Endothelial cell (in vitro differentiated cells): Measurements from ENCODE around the gene HTRA2. TPM values are rescaled to one million over a fixed set of nuclear protein-coding genes. Genes with fewer than 3 reads are reported as not detected.

Source experiments
- DNase-seq: peaks from one replicate; pipeline ENCODE4 v3.0.0; 2021; ENCODE audit warnings: low spot score
- H3K27ac Mint-ChIP-seq: one replicate; pipeline ENCODE4 v1.8.0; 2021; ENCODE audit warnings: mixed read lengths, inconsistent platforms; ENCODE audit not compliant: unreplicated experiment
- H3K27me3 Mint-ChIP-seq: one replicate; pipeline ENCODE4 v1.8.0; 2021; ENCODE audit warnings: mild to moderate bottlenecking, moderate library complexity, mixed read lengths, inconsistent platforms; ENCODE audit not compliant: unreplicated experiment
- H3K36me3 Mint-ChIP-seq: one replicate; pipeline ENCODE4 v1.8.0; 2021; ENCODE audit warnings: mild to moderate bottlenecking, low read depth, mixed read lengths, inconsistent platforms; ENCODE audit not compliant: unreplicated experiment
- H3K4me1 Mint-ChIP-seq: one replicate; pipeline ENCODE4 v1.8.0; 2021; ENCODE audit warnings: mild to moderate bottlenecking, mixed read lengths, inconsistent platforms; ENCODE audit not compliant: unreplicated experiment
- H3K4me3 Mint-ChIP-seq: one replicate; pipeline ENCODE4 v1.8.0; 2021; ENCODE audit warnings: mild to moderate bottlenecking, mixed read lengths, inconsistent platforms; ENCODE audit not compliant: unreplicated experiment
- H3K9me3 Mint-ChIP-seq: one replicate; pipeline ENCODE4 v1.8.0; 2021; ENCODE audit warnings: mixed read lengths, inconsistent platforms; ENCODE audit not compliant: unreplicated experiment
- total RNA-seq: library from RNA; stranded (reverse); fragmentation: NEBNext Ultra II Directional; extraction: Animal tissue kit (Norgen Biotek cat#: 25700); gene quantifications from one replicate; pipeline ENCODE4 v1.2.1, GENCODE V29; 2021; ENCODE audit not compliant: unreplicated experiment
- TF ChIP-seq, protein P1 (sequence below): fragments of 200-600 bp; sonication (generic); IDR thresholded peaks from one replicate; pipeline ENCODE4 v1.5.0; 2021; ENCODE audit warnings: antibody characterized with exemption; ENCODE audit not compliant: unreplicated experiment

Gene HTRA2
- total RNA-seq, 1 donor from 2014 or later = 44.3 TPM

GRCh38 chr2:74582184-74582583 lies 52.5 kb downstream of the HTRA2 start:
- H3K36me3 Mint-ChIP-seq = no peaks in the 10 kb centered on the region
- no peak for DNase-seq
- H3K4me1 Mint-ChIP-seq = peaks cover 14% of the 10 kb centered on the region
- TF ChIP-seq, protein P1, sequence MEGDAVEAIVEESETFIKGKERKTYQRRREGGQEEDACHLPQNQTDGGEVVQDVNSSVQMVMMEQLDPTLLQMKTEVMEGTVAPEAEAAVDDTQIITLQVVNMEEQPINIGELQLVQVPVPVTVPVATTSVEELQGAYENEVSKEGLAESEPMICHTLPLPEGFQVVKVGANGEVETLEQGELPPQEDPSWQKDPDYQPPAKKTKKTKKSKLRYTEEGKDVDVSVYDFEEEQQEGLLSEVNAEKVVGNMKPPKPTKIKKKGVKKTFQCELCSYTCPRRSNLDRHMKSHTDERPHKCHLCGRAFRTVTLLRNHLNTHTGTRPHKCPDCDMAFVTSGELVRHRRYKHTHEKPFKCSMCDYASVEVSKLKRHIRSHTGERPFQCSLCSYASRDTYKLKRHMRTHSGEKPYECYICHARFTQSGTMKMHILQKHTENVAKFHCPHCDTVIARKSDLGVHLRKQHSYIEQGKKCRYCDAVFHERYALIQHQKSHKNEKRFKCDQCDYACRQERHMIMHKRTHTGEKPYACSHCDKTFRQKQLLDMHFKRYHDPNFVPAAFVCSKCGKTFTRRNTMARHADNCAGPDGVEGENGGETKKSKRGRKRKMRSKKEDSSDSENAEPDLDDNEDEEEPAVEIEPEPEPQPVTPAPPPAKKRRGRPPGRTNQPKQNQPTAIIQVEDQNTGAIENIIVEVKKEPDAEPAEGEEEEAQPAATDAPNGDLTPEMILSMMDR = no peak
- H3K9me3 Mint-ChIP-seq = no peaks in the 10 kb centered on the region
- H3K4me3 Mint-ChIP-seq = no peak overlapping the region
- H3K27ac Mint-ChIP-seq = no peak overlapping the region
- no peaks in the 10 kb centered on the region for H3K27me3 Mint-ChIP-seq

Other genes with a start within 250 kb of the HTRA2 start
- 4.2 TPM for gene SLC4A5, start 186.5 kb upstream of the HTRA2 start, total RNA-seq
- 244 TPM for gene DCTN1, start 149.6 kb upstream of the HTRA2 start, total RNA-seq
- gene C2orf81, start 108.3 kb upstream of the HTRA2 start, total RNA-seq = 5.0 TPM
- 34.1 TPM for gene WDR54, start 108.2 kb upstream of the HTRA2 start, total RNA-seq
- 65.4 TPM for gene RTKN, start 88.0 kb upstream of the HTRA2 start, total RNA-seq
- 22.1 TPM for gene INO80B, start 74.8 kb upstream of the HTRA2 start, total RNA-seq
- gene WBP1, start 71.5 kb upstream of the HTRA2 start, total RNA-seq = 76.8 TPM
- 52.4 TPM for gene MOGS, start 64.6 kb upstream of the HTRA2 start, total RNA-seq
- 59.0 TPM for gene MRPL53, start 57.3 kb upstream of the HTRA2 start, total RNA-seq
- 20.7 TPM for gene CCDC142, start 46.9 kb upstream of the HTRA2 start, total RNA-seq
- 16.8 TPM for gene TTC31, start 46.9 kb upstream of the HTRA2 start, total RNA-seq
- not detected for gene LBX2, start 30.3 kb upstream of the HTRA2 start, total RNA-seq
- 13.5 TPM for gene PCGF1, start 22.2 kb upstream of the HTRA2 start, total RNA-seq
- not detected for gene TLX2, start 15.5 kb upstream of the HTRA2 start, total RNA-seq
- 3.5 TPM for gene DQX1, start 3.7 kb upstream of the HTRA2 start, total RNA-seq
- 117 TPM for gene AUP1, start 227 bp upstream of the HTRA2 start, total RNA-seq
- gene LOXL3, start 24.0 kb downstream of the HTRA2 start, total RNA-seq = 10.0 TPM
- gene DOK1, start 24.8 kb downstream of the HTRA2 start, total RNA-seq = 27.8 TPM
- gene M1AP, start 118.4 kb downstream of the HTRA2 start, total RNA-seq = 0.74 TPM
- 9.4 TPM for gene SEMA4F, start 124.3 kb downstream of the HTRA2 start, total RNA-seq